Activated naive CD4-positive, alpha-beta T cell treated with anti-CD3 and anti-CD28 coated beads for 36 hours (primary cell): ENCODE data around the gene CRX. TPM values are rescaled to one million over a fixed set of nuclear protein-coding genes. Genes with fewer than 3 reads are reported as not detected.
"Not testable (repeated sequence)": the region's sequence is repeated elsewhere in the genome, so short reads cannot be mapped to it uniquely, and the experiment has no call there.

Source experiments
- CTCF ChIA-PET: fragments of 350-600 bp; sonication (Branson Sonifier 250); formaldehyde crosslinking; loops from one replicate; lab custom pipeline; 2021; ENCODE audit warnings: antibody characterized with exemption; lab: Charles Lee
- DNase-seq: peaks from one replicate; pipeline ENCODE4 v3.0.0-alpha.2; 2020
- H3K27ac Mint-ChIP-seq: one replicate; pipeline ENCODE4 v1.8.0; 2021; ENCODE audit warnings: mild to moderate bottlenecking, mixed read lengths
- H3K27me3 Mint-ChIP-seq: one replicate; pipeline ENCODE4 v1.8.0; 2021; ENCODE audit warnings: low read depth, mixed read lengths
- H3K36me3 Mint-ChIP-seq: one replicate; pipeline ENCODE4 v1.8.0; 2021; ENCODE audit warnings: low read depth, mixed read lengths
- H3K4me1 Mint-ChIP-seq: one replicate; pipeline ENCODE4 v1.8.0; 2021; ENCODE audit warnings: low read depth, mixed read lengths
- H3K4me3 Mint-ChIP-seq: one replicate; pipeline ENCODE4 v1.8.0; 2021; ENCODE audit warnings: mild to moderate bottlenecking, moderate library complexity, mixed read lengths
- H3K9me3 Mint-ChIP-seq: one replicate; pipeline ENCODE4 v1.8.0; 2021; ENCODE audit warnings: mixed read lengths
- intact Hi-C: fragments of 100-400 bp; cut with micrococcal nuclease; formaldehyde crosslinking; loops from one replicate; pipeline ENCODE4 v1.15.1; 2023
- total RNA-seq, 2 experiments: library from RNA; stranded (reverse); gene quantifications; one replicate each; pipeline ENCODE4 v1.2.3, GENCODE V29; 2021

CRX gene
- total RNA-seq, 2 experiments from 2014 or later = not detected

DNA sequence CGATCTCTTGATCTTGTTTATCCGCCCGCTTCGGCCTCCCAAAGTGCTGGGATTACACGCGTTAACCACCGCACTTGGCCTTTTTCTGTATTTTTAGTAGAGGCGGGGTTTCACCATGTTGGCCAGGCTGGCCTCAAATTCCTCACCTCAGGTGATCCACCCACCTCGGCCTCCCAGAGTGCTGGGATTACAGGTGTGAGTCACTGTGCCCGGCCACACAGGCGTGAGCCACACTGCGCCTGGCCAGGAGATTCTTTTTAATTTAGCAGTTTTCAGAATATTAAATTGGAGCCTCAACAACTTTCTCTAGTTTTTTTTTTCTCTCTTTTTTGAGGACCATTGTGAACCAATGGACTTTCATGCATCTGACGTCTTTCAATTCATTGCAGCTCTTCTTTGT is 31.9 kb upstream of the CRX start:
- H3K9me3 Mint-ChIP-seq, H3K27ac Mint-ChIP-seq, DNase-seq, H3K4me1 Mint-ChIP-seq, H3K4me3 Mint-ChIP-seq, H3K36me3 Mint-ChIP-seq, H3K27me3 Mint-ChIP-seq: not testable (repeated sequence)
- intact Hi-C loops = loop anchor here (2.0 kb wide), 1 partner anchor 73 kb away; no protein-coding TSS in a partner anchor
- CTCF ChIA-PET = interaction anchor here (0.7 to 2.5 kb wide), 14 partner anchors 10 to 256 kb away, joined by 3 to 10 read pairs (median 4); partner anchors contain the start of gene EHD2

DNA sequence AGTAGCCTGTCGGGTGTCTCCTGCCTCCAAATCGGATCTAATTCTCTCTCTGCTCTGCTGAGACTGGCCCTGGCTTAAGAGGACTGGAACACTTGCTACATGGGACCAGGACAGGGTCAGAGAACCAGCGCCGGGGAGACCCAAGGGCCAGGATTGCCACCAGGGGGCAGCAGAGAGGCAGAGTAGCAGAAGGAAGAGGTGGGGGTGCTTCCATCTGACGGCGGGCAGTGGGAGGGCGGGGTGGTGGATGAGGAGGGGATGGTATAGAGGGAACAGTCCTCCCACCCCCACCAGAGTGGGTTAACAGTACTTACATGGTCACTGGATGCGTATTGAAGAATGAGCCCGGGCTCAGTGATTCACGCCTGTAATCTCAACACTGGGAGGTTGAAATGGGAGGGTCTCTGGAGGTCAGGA is 31.3 kb upstream of the CRX start:
- peaks cover 5% of the 10 kb centered on the region for H3K4me1 Mint-ChIP-seq
- intact Hi-C loops = loop anchor here (2.0 kb wide), 1 partner anchor 72 kb away; no protein-coding TSS in a partner anchor

GRCh38 chr19:47792616-47793015 is 29.1 kb upstream of the CRX start:
- Mint-ChIP-seq H3K4me1 (peaks cover 5% of the 10 kb centered on the region), H3K9me3 (no peaks in the 10 kb centered on the region), H3K4me3 (no peak overlapping the region), H3K27ac (no peak overlapping the region), H3K36me3 (peaks cover 6% of the 10 kb centered on the region), H3K27me3 (no peaks in the 10 kb centered on the region)
- CTCF ChIA-PET = interaction anchor here (0.7 to 1.9 kb wide), 3 partner anchors 11 to 85 kb away, joined by 4 to 5 read pairs (median 4); partner anchors contain the start of gene EHD2
- intact Hi-C loops = no loop called here
- DNase-seq = no peak

More for the DNA sequence above, 31.3 kb upstream of the CRX start:
- CTCF ChIA-PET = interaction anchor here (0.7 to 2.5 kb wide), 11 partner anchors 10 to 87 kb away, joined by 3 to 10 read pairs (median 4); partner anchors contain the start of gene EHD2
- peak; percentile 90 for DNase-seq
- Mint-ChIP-seq H3K36me3 (peaks cover 4% of the 10 kb centered on the region), H3K27me3 (no peaks in the 10 kb centered on the region), H3K27ac (no peak overlapping the region), H3K4me3 (no peak overlapping the region), H3K9me3 (no peaks in the 10 kb centered on the region)

- Mint-ChIP-seq H3K27ac (no peak overlapping the region), H3K4me1 (peaks cover 3% of the 10 kb centered on the region), H3K9me3 (no peaks in the 10 kb centered on the region), H3K36me3 (peaks cover 2% of the 10 kb centered on the region), H3K4me3 (no peak overlapping the region), H3K27me3 (no peaks in the 10 kb centered on the region)
- intact Hi-C loops = no loop called here
- DNase-seq = no peak
- CTCF ChIA-PET = interaction anchor here (0.6 to 0.9 kb wide), 2 partner anchors 63 to 1690 kb away, joined by 4 read pairs; no protein-coding TSS in a partner anchor
Measured at GRCh38 chr19:47794526-47794925, 27.2 kb upstream of the CRX start.

- peaks cover 5% of the 10 kb centered on the region for H3K9me3 Mint-ChIP-seq
- CTCF ChIA-PET = no interaction called here
- H3K4me3 Mint-ChIP-seq = no peak overlapping the region
- no peak for DNase-seq
- intact Hi-C loops = no loop called here
- no peaks in the 10 kb centered on the region for H3K27me3 Mint-ChIP-seq
- no peaks in the 10 kb centered on the region for H3K4me1 Mint-ChIP-seq
- peaks cover 2% of the 10 kb centered on the region for H3K36me3 Mint-ChIP-seq
- H3K27ac Mint-ChIP-seq = no peak overlapping the region
Measured at GRCh38 chr19:47796785-47797184, 25.0 kb upstream of the CRX start.

DNA sequence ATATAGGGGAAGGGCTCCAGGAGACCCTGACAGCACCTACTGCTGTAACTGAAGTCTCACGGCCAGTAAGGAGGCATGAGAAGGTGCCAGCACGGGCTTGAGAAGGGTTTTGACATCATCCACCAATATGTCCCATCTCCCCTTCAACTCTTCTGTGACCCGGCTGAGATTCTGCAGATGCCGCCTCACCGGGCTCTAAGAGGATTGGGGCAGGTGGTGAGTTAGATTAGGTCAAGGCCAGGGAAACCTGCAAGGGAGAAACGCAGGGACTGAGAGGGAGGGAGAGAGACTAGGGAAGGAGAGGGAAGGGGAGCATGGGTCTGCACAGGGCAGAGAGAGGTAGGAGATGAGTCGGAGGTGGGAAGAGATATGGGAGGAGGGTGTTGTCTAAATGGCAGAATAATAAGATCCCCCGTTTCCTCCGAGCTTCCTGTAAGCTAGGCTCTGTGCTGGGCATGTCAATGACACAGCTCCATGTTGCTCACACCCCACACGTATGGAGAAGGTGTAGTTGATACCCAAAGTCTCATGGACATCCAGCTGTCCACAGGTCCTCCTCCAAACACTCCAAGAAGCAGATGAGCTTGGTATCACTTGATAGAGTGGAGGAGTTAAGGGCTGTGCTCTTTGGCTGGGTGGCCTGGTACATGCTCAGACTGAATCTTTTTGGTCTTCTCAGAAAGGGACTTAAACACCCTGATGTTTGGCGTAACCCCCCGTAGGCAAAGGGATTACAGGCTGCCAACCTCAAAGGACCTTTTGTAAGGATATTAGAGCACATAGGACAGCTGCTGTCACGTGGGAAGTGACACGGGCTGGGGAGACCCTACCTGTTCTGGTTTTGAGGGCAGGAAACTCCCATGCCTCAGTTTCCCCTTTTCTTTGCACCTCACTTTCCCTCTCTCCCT is 23.5 kb upstream of the CRX start:
- peaks cover 2% of the 10 kb centered on the region for H3K36me3 Mint-ChIP-seq
- CTCF ChIA-PET = interaction anchor here (0.7 kb wide), 1 partner anchor 16 kb away, joined by 3 read pairs; no protein-coding TSS in a partner anchor
- no peaks in the 10 kb centered on the region for H3K27me3 Mint-ChIP-seq
- peaks cover 5% of the 10 kb centered on the region for H3K9me3 Mint-ChIP-seq
- no peak overlapping the region for H3K4me3 Mint-ChIP-seq
- intact Hi-C loops = no loop called here
- DNase-seq = no peak
- no peaks in the 10 kb centered on the region for H3K4me1 Mint-ChIP-seq
- H3K27ac Mint-ChIP-seq = no peak overlapping the region

DNA sequence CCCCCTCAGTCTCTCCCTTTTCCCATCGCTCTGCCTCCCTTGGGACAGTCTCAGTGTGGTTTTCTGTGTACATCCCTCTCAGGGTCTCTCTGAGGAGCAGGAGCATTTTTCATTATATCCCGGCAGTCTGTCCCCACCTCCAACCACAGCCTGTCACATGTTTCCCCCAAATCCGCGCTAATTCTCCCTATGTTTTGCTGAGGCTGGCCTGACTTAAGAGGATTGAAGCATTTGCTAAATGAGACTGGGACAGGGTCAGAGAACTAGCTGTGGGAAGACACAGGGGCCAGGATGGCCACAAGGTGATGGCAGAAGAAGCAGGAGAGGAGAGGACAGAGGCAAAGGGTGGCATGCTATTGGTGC is 22.9 kb upstream of the CRX start:
- no peak for DNase-seq
- Mint-ChIP-seq H3K36me3 (peaks cover 2% of the 10 kb centered on the region), H3K27me3 (no peaks in the 10 kb centered on the region), H3K4me1 (no peaks in the 10 kb centered on the region), H3K4me3 (no peak overlapping the region), H3K9me3 (peaks cover 5% of the 10 kb centered on the region), H3K27ac (no peak overlapping the region)
- intact Hi-C loops = no loop called here
- CTCF ChIA-PET = no interaction called here

- H3K4me1 Mint-ChIP-seq = no peaks in the 10 kb centered on the region
- no peak overlapping the region for H3K4me3 Mint-ChIP-seq
- intact Hi-C loops = no loop called here
- no peak overlapping the region for H3K27ac Mint-ChIP-seq
- no peaks in the 10 kb centered on the region for H3K27me3 Mint-ChIP-seq
- H3K36me3 Mint-ChIP-seq = no peaks in the 10 kb centered on the region
- no peak for DNase-seq
- H3K9me3 Mint-ChIP-seq = peaks cover 5% of the 10 kb centered on the region
- CTCF ChIA-PET = interaction anchor here (1.0 kb wide), 1 partner anchor 68 kb away, joined by 3 read pairs; no protein-coding TSS in a partner anchor
Measured at GRCh38 chr19:47801270-47801669, 20.5 kb upstream of the CRX start.

DNA sequence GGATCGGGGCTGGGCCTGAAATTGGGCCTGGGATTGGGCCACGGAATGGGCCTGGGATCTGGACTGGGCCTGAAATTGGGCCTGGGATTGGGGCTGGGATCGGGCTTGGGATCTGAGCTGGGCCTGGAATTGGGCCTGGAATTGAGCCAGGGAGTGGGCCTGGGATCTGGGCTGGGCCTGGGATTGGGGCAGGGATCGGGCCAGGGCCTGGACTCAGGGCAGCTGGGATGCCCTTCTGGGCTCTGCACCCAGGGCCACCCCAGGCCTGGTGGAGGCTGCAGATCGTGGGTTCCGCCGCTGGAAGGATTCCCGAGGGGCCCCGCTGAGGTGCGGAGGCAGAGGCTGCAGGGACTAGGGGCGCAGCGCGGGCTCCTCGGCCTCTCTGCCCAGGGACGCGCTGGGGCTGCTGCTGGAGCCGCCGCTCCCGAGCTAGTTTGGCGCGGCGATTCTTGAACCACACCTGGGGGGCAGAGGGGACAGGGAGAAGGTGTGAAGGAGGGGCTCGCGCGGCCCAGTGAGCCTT is 19.2 kb upstream of the CRX start:
- CTCF ChIA-PET = interaction anchor here (0.6 kb wide), 1 partner anchor 67 kb away, joined by 4 read pairs; no protein-coding TSS in a partner anchor
- no peaks in the 10 kb centered on the region for H3K36me3 Mint-ChIP-seq
- intact Hi-C loops = no loop called here
- peaks cover 5% of the 10 kb centered on the region for H3K9me3 Mint-ChIP-seq
- DNase-seq = no peak
- H3K27me3 Mint-ChIP-seq = no peaks in the 10 kb centered on the region
- no peak overlapping the region for H3K4me3 Mint-ChIP-seq
- H3K4me1 Mint-ChIP-seq = no peaks in the 10 kb centered on the region
- no peak overlapping the region for H3K27ac Mint-ChIP-seq

DNA sequence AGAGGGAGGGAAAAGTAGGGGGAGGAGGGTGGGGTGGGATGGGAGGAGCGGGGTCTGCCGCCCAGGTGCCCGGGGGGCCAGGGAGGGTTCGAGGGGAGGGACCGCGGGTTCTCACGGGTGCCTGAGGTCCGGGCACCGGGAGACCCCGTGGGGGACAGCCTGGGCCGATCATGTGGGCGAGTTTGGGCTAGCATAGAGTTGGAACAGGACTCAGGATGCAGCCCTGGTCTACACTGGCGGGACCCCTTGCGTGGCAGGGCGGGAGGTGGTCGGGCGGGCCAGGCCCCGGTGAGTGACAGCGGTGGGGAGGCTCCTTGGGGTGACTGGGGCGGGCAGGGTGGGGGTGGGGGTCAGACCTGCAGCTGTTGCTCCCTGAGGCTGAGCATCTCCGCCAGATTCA is 18.6 kb upstream of the CRX start:
- H3K27me3 Mint-ChIP-seq, intact Hi-C loops, H3K4me3 Mint-ChIP-seq, H3K4me1 Mint-ChIP-seq, H3K27ac Mint-ChIP-seq, DNase-seq, H3K9me3 Mint-ChIP-seq, H3K36me3 Mint-ChIP-seq: not testable (repeated sequence)
- CTCF ChIA-PET = interaction anchor here (0.6 kb wide), 1 partner anchor 66 kb away, joined by 4 read pairs; no protein-coding TSS in a partner anchor

DNA sequence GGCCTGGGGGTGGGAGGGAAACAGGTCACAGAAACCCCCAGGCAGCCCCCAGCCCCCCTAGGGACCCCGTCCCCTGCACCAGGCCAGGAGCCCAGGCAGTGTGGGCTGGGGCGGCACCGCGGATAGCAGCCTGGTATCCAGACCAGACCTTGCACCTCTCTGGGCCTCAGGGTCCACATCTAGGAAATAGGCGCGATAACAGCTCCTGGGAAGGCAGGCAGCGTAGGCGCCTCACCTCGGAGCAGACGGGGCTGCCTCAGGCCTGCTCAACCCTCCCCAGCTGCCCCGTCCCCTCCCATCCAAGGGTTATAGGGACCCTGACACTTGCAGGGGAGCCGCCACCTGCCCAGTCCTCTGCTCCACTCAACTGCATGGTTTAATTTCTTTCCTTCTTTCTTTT is 18.1 kb upstream of the CRX start:
- H3K36me3 Mint-ChIP-seq, DNase-seq, intact Hi-C loops, H3K9me3 Mint-ChIP-seq, H3K27ac Mint-ChIP-seq, CTCF ChIA-PET, H3K4me1 Mint-ChIP-seq, H3K4me3 Mint-ChIP-seq, H3K27me3 Mint-ChIP-seq: not testable (repeated sequence)

GRCh38 chr19:47804451-47804850 is 17.3 kb upstream of the CRX start, which contains the start of gene TPRX1:
TSS of gene TPRX1 (minus strand) at chr19:47804551. CDS start at chr19:47804539, 12 bp downstream.
- intact Hi-C loops, H3K36me3 Mint-ChIP-seq, H3K27me3 Mint-ChIP-seq, H3K4me1 Mint-ChIP-seq, DNase-seq, H3K9me3 Mint-ChIP-seq, H3K27ac Mint-ChIP-seq, H3K4me3 Mint-ChIP-seq: not testable (repeated sequence)
- CTCF ChIA-PET = interaction anchor here (0.6 kb wide), 1 partner anchor 13 kb away, joined by 5 read pairs; no protein-coding TSS in a partner anchor
